ENCODE results near the gene ANKRD24.
"Not testable (repeated sequence)": the region's sequence is repeated elsewhere in the genome, so short reads cannot be mapped to it uniquely, and the experiment has no call there.

ANKRD24 gene

GRCh38 chr19:4184718-4185352, 2.3 kb downstream of the ANKRD24 start:
- in situ Hi-C loops (cut with MboI; ENCODE audit: low sequenced_read_pairs, unreplicated experiment) = no loop called here
- DNase-seq (ENCODE audit: low spot score) = no peak

DNA sequence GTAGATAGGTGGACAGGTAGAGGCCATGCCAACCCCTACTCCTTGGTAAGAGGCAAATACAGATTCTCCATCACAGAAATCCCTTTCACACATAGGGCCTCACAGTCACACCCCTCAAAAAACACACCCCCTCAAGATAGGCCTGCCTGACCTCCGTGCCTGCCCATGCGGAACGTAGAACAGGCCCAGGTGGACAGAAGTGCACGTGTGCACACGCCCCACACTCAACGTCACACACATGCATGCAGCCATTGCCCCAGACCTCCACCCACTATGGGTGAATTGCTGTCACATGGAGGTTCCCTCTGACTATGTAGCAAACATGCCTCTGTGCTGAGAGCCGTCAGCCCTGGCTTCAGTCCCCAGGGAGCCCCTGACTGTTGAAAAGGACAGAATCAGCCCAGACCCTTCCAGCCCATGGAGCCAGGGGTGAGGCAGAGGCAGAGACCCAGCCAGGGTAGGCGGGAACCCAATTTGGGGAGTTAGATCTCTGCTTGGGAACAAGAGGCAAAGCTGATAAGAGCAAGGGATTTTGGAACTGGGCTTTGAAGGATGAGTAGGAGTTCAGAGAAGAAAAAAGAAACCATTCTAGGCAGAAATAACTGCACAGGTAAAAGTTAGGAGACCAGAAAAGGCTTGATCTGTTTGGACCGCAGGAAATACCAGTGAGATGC, 3.1 kb downstream of the ANKRD24 start:
- TF ChIP-seq, protein P1, sequence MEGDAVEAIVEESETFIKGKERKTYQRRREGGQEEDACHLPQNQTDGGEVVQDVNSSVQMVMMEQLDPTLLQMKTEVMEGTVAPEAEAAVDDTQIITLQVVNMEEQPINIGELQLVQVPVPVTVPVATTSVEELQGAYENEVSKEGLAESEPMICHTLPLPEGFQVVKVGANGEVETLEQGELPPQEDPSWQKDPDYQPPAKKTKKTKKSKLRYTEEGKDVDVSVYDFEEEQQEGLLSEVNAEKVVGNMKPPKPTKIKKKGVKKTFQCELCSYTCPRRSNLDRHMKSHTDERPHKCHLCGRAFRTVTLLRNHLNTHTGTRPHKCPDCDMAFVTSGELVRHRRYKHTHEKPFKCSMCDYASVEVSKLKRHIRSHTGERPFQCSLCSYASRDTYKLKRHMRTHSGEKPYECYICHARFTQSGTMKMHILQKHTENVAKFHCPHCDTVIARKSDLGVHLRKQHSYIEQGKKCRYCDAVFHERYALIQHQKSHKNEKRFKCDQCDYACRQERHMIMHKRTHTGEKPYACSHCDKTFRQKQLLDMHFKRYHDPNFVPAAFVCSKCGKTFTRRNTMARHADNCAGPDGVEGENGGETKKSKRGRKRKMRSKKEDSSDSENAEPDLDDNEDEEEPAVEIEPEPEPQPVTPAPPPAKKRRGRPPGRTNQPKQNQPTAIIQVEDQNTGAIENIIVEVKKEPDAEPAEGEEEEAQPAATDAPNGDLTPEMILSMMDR (IDR thresholded peaks at IDR 0.05; ENCODE audit: borderline replicate concordance, control extremely low read depth, extremely low read depth, insufficient read depth, missing control alignments) = no peak
- DNase-seq (ENCODE audit: low spot score) = no peak
- in situ Hi-C loops (cut with MboI; ENCODE audit: low sequenced_read_pairs, unreplicated experiment) = no loop called here

More at GRCh38 chr19:4184718-4185352, 2.3 kb downstream of the ANKRD24 start:
- TF ChIP-seq, protein P1 (IDR thresholded peaks at IDR 0.05; ENCODE audit: borderline replicate concordance, control extremely low read depth, extremely low read depth, insufficient read depth, missing control alignments) = no peak

DNA sequence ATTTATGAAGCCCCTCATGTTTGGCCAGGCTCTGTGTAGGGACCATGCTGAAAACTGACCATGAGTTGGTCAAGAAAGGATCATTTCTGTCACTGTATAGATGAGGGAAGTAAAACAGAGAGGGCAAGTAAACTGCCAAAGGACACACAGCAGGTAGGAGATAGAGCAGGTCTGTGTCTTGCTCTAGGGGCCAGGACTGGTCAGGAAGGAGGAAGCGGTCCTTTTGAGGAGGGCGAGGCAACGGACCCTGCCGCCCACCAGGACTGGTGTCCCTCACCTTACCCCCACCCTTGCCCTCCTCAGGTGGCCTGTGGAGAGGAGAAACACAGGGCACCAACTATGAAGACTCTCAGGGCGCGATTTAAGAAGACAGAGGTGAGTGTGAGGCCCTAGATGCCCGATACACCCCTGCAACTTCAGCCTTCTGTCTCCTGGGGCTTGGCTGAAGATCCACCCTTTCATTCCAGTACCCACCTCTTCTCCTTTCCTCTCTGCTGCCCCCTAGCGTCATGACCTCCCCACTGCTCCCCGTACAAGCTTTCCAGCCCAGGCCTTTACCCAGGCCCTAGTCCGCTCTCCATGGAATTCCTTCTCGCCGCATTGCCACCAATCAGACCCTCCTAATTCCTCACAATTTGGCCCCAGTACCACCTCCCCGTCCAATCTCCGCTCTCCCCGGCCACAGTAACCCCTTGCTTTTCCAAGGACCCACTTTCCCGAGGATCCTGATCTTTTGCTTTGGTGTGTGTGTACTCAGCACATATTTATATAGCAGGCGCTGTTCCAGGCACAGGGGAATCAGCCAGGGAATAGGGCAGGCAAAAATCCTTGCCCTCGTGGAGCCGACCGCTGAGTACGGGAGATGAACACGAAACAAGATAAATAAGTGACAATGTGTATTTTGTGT, 3.9 kb downstream of the ANKRD24 start:
- TF ChIP-seq, protein P1 (IDR thresholded peaks at IDR 0.05; ENCODE audit: borderline replicate concordance, control extremely low read depth, extremely low read depth, insufficient read depth, missing control alignments) = peak; percentile 84
- DNase-seq (ENCODE audit: low spot score) = peak; percentile 87
- in situ Hi-C loops (cut with MboI; ENCODE audit: low sequenced_read_pairs, unreplicated experiment) = no loop called here

- TF ChIP-seq, protein P1 (IDR thresholded peaks at IDR 0.05; ENCODE audit: borderline replicate concordance, control extremely low read depth, extremely low read depth, insufficient read depth, missing control alignments) = no peak
- in situ Hi-C loops (cut with MboI; ENCODE audit: low sequenced_read_pairs, unreplicated experiment) = no loop called here
- DNase-seq (ENCODE audit: low spot score) = no peak
Measured at GRCh38 chr19:4187313-4188122, 5.0 kb downstream of the ANKRD24 start.

- TF ChIP-seq, protein P1 (IDR thresholded peaks at IDR 0.05; ENCODE audit: borderline replicate concordance, control extremely low read depth, extremely low read depth, insufficient read depth, missing control alignments) = no peak
- in situ Hi-C loops (cut with MboI; ENCODE audit: low sequenced_read_pairs, unreplicated experiment) = no loop called here
- DNase-seq (ENCODE audit: low spot score) = no peak
Measured at GRCh38 chr19:4189641-4190040, 7.2 kb downstream of the ANKRD24 start.

GRCh38 chr19:4192537-4192936, 10.0 kb downstream of the ANKRD24 start:
- DNase-seq (ENCODE audit: low spot score); in situ Hi-C loops (cut with MboI; ENCODE audit: low sequenced_read_pairs, unreplicated experiment): not testable (repeated sequence)

Measured in GM13976 (cell line).